Adrenal gland (tissue), 5 donors: ENCODE measurements around the gene ADGRL2.

Source experiments
- POLR2A ChIP-seq, 2 donors: fragments of 450-650 bp; IDR thresholded peaks; one replicate each; pipeline ENCODE4 v1.6.1; 2017; ENCODE audit warnings: antibody characterized with exemption in 2 of 2, mild to moderate bottlenecking in 2 of 2, moderate library complexity in 1 of 2
- TF ChIP-seq, protein P1 (sequence below), 6 experiments: fragments of 450-650 bp in 4 of 6; fragments of 200-600 bp in 2 of 6; sonication (generic) in 1 of 6; IDR thresholded peaks; 1 replicate in 5 of 6; 2 replicates in 1 of 6; pipeline versions ENCODE4 v1.5.1 to v1.8.0; 2016 to 2021; ENCODE audit warnings: antibody characterized with exemption in 6 of 6, mild to moderate bottlenecking in 2 of 6, moderate library complexity in 1 of 6
- donor health status: DM: no; HTN: no; CAD: no.

DNA sequence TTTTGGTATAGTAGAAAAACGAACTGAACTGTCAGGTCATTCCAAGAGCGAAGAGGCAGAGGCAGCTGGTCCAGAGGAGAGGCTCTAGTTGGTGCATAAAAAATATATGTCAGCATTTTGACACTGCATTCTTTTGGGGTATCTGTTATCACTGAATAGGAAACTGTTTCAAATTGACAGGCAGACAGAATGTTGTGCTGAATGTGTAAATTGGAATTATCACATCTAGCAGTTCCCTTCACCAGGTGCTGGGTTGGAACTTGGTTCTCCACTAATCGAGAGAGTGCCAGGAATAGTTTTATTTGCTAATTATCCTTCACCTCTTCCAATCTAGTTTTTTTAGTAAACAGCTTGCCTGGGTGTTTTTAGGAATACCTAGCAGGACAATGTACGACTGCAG, 52.2 kb downstream of the ADGRL2 start:
- TF ChIP-seq POLR2A (IDR thresholded peaks at IDR 0.05), result no peak
- TF ChIP-seq, protein P1, sequence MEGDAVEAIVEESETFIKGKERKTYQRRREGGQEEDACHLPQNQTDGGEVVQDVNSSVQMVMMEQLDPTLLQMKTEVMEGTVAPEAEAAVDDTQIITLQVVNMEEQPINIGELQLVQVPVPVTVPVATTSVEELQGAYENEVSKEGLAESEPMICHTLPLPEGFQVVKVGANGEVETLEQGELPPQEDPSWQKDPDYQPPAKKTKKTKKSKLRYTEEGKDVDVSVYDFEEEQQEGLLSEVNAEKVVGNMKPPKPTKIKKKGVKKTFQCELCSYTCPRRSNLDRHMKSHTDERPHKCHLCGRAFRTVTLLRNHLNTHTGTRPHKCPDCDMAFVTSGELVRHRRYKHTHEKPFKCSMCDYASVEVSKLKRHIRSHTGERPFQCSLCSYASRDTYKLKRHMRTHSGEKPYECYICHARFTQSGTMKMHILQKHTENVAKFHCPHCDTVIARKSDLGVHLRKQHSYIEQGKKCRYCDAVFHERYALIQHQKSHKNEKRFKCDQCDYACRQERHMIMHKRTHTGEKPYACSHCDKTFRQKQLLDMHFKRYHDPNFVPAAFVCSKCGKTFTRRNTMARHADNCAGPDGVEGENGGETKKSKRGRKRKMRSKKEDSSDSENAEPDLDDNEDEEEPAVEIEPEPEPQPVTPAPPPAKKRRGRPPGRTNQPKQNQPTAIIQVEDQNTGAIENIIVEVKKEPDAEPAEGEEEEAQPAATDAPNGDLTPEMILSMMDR (IDR thresholded peaks at IDR 0.05), result no peak
